Measurements from ENCODE around the gene PLAC1.

PLAC1 gene

GRCh38 chrX:134543288-134543687 is 115.0 kb downstream of the PLAC1 start:
- no peak for TF ChIP-seq CTCF (conservative IDR thresholded peaks at IDR 0.05; ENCODE audit: low read depth, low read length)
- H3K4me3 ChIP-seq (ENCODE audit: low read length): no peak overlapping the region
- no peak for DNase-seq (ENCODE audit: low read depth)

DNA sequence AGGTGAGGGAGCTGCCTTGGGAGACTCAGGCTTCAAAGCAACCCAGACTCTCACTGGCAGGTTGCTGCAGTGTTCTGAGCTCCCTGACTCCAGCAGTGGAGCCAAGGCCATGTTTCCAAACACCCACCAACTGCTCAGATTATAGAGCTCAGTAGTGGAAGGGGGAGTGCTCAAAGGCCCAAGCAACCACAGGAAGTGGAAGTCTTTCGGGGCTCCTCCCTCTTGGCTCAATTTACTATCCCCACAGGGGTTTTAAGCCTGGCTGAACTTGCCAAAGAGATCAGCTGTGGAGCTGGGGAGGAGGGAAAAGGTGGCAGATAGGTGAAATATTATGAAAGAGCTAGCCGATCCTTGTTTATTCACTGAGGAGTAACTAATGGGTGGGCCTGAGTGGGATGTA is 115.8 kb downstream of the PLAC1 start:
- no peak for TF ChIP-seq CTCF (conservative IDR thresholded peaks at IDR 0.05; ENCODE audit: low read depth, low read length)
- no peak for DNase-seq (ENCODE audit: low read depth)
- H3K4me3 ChIP-seq (ENCODE audit: low read length): no peak overlapping the region

DNA sequence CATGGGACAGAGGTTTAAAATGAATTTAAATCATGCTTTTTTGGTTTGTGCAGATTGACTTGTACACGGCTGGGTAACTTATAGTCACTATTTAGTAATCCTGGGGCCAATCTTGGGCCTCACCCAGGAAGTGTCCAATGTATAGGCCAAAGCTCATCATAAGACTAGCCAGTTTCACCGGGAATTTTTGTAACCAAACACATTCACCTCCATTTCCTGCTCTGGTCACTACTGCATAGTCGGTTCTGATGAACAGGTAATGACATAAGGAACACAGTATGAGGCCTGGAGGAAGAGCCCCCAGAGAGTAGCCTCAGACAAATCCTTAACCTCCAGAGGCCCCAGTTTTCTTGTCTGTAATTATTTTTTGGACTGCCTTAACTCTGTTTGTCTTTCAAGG is 116.4 kb downstream of the PLAC1 start:
- no peak for TF ChIP-seq CTCF (conservative IDR thresholded peaks at IDR 0.05; ENCODE audit: low read depth, low read length)
- no peak overlapping the region for H3K4me3 ChIP-seq (ENCODE audit: low read length)
- no peak for DNase-seq (ENCODE audit: low read depth)

- TF ChIP-seq CTCF (conservative IDR thresholded peaks at IDR 0.05; ENCODE audit: low read depth, low read length): no peak
- DNase-seq (ENCODE audit: low read depth): no peak
- H3K4me3 ChIP-seq (ENCODE audit: low read length): no peak overlapping the region
These were observed 120.0 kb downstream of the PLAC1 start for GRCh38 chrX:134538316-134538715.

GRCh38 chrX:134537179-134537955 is 120.9 kb downstream of the PLAC1 start:
- no peak for TF ChIP-seq CTCF (conservative IDR thresholded peaks at IDR 0.05; ENCODE audit: low read depth, low read length)
- DNase-seq (ENCODE audit: low read depth): no peak
- no peak overlapping the region for H3K4me3 ChIP-seq (ENCODE audit: low read length)

- no peak overlapping the region for H3K4me3 ChIP-seq (ENCODE audit: low read length)
- no peak for TF ChIP-seq CTCF (conservative IDR thresholded peaks at IDR 0.05; ENCODE audit: low read depth, low read length)
- no peak for DNase-seq (ENCODE audit: low read depth)
These were observed 124.3 kb downstream of the PLAC1 start for GRCh38 chrX:134533952-134534351.

DNA sequence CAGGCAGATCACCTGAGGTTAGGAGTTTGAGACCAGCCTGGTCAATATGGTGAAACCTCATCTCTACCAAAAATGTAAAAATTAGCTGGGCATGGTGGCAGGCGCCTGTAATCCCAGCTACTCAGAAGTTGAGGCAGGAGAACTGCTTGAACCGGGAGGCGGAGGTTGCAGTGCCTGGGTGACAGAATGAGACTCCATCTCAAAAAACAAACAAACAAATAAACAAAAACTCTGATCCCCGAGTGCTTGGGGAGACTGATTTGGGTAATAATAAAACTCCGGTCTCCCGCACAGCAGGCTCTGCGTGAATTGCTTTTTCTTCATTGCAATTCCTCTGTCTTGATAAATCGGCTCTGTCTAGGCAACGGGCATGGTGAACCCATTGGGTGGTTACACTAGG is 124.9 kb downstream of the PLAC1 start:
- TF ChIP-seq CTCF (conservative IDR thresholded peaks at IDR 0.05; ENCODE audit: low read depth, low read length): no peak
- no peak overlapping the region for H3K4me3 ChIP-seq (ENCODE audit: low read length)
- no peak for DNase-seq (ENCODE audit: low read depth)
